Parathyroid adenoma (tissue), 2 donors: ENCODE results near the gene APBA1.

Source experiments
- H2AFZ ChIP-seq: fragments of 300-600 bp; sonication (generic); one replicate; pipeline ENCODE4 v1.7.0; 2017; ENCODE audit warnings: antibody characterized with exemption, mild to moderate bottlenecking
- H3K27ac ChIP-seq: fragments of 300-600 bp; sonication (generic); one replicate; pipeline ENCODE4 v1.7.0; 2017
- H3K27me3 ChIP-seq: fragments of 300-600 bp; sonication (generic); one replicate; pipeline ENCODE4 v1.7.0; 2017; ENCODE audit warnings: low read length; ENCODE audit not compliant: control insufficient read depth, insufficient read depth
- H3K36me3 ChIP-seq: fragments of 300-600 bp; sonication (generic); one replicate; pipeline ENCODE4 v1.7.0; 2017; ENCODE audit warnings: low read length; ENCODE audit not compliant: control insufficient read depth, insufficient read depth
- H3K4me1 ChIP-seq: fragments of 300-600 bp; sonication (generic); one replicate; pipeline ENCODE4 v1.7.0; 2017; ENCODE audit warnings: control low read depth
- H3K4me2 ChIP-seq: fragments of 300-600 bp; sonication (generic); one replicate; pipeline ENCODE4 v1.7.0; 2017; ENCODE audit warnings: low read length
- H3K4me3 ChIP-seq: fragments of 300-600 bp; sonication (generic); one replicate; pipeline ENCODE4 v1.7.0; 2017; ENCODE audit warnings: low read depth, low read length
- H3K79me2 ChIP-seq: fragments of 300-600 bp; sonication (generic); one replicate; pipeline ENCODE4 v1.7.0; 2017; ENCODE audit warnings: control low read depth
- H3K9ac ChIP-seq: fragments of 300-600 bp; sonication (generic); one replicate; pipeline ENCODE4 v1.7.0; 2017; ENCODE audit warnings: mild to moderate bottlenecking
- H3K9me3 ChIP-seq: fragments of 300-600 bp; sonication (generic); one replicate; pipeline ENCODE4 v1.7.0; 2017; ENCODE audit warnings: low read length; ENCODE audit not compliant: control insufficient read depth
- CTCF ChIP-seq: fragments of 300-600 bp; sonication (generic); IDR thresholded peaks from one replicate; pipeline ENCODE4 v1.7.0; 2017; ENCODE audit warnings: antibody characterized with exemption, mild to moderate bottlenecking
- donor health status: primary hyperparathyroidism.

APBA1 gene

GRCh38 chr9:69495296-69495695 lies 176.9 kb downstream of the APBA1 start:
- H3K4me3 ChIP-seq, result no peak overlapping the region
- TF ChIP-seq CTCF, result no peak
- no peaks in the 10 kb centered on the region for H3K27me3 ChIP-seq
- no peaks in the 10 kb centered on the region for H3K9me3 ChIP-seq
- no peak overlapping the region for H2AFZ ChIP-seq
- no peaks in the 10 kb centered on the region for H3K36me3 ChIP-seq
- no peaks in the 10 kb centered on the region for H3K79me2 ChIP-seq
- no peak overlapping the region for H3K27ac ChIP-seq
- H3K9ac ChIP-seq, result no peak overlapping the region
- no peak overlapping the region for H3K4me2 ChIP-seq
- no peaks in the 10 kb centered on the region for H3K4me1 ChIP-seq

GRCh38 chr9:69494763-69495162 lies 177.4 kb downstream of the APBA1 start:
- Histone ChIP-seq H3K36me3 (no peaks in the 10 kb centered on the region), H3K27me3 (no peaks in the 10 kb centered on the region), H3K79me2 (no peaks in the 10 kb centered on the region), H3K9me3 (no peaks in the 10 kb centered on the region), H2AFZ (no peak overlapping the region), H3K27ac (no peak overlapping the region), H3K4me1 (no peaks in the 10 kb centered on the region), H3K9ac (no peak overlapping the region), H3K4me2 (no peak overlapping the region), H3K4me3 (no peak overlapping the region)
- no peak for TF ChIP-seq CTCF

- H3K4me3 ChIP-seq, result no peak overlapping the region
- H3K4me2 ChIP-seq, result no peak overlapping the region
These were observed 178.0 kb downstream of the APBA1 start for GRCh38 chr9:69494208-69494607.

GRCh38 chr9:69486498-69486897 lies 185.7 kb downstream of the APBA1 start:
- H3K9ac ChIP-seq, result no peak overlapping the region
- no peak overlapping the region for H3K4me2 ChIP-seq
- no peak overlapping the region for H2AFZ ChIP-seq
- no peaks in the 10 kb centered on the region for H3K79me2 ChIP-seq
- H3K27me3 ChIP-seq, result no peaks in the 10 kb centered on the region
- H3K9me3 ChIP-seq, result no peaks in the 10 kb centered on the region
- no peak overlapping the region for H3K27ac ChIP-seq
- no peaks in the 10 kb centered on the region for H3K36me3 ChIP-seq
- H3K4me1 ChIP-seq, result no peaks in the 10 kb centered on the region
- no peak overlapping the region for H3K4me3 ChIP-seq
- TF ChIP-seq CTCF, result no peak

More at GRCh38 chr9:69494208-69494607, 178.0 kb downstream of the APBA1 start:
- Histone ChIP-seq H2AFZ (no peak overlapping the region), H3K27me3 (no peaks in the 10 kb centered on the region), H3K4me1 (no peaks in the 10 kb centered on the region), H3K36me3 (no peaks in the 10 kb centered on the region), H3K9me3 (no peaks in the 10 kb centered on the region), H3K27ac (no peak overlapping the region), H3K79me2 (no peaks in the 10 kb centered on the region), H3K9ac (no peak overlapping the region)
- no peak for TF ChIP-seq CTCF

GRCh38 chr9:69485466-69485865 lies 186.7 kb downstream of the APBA1 start:
- no peak for TF ChIP-seq CTCF
- Histone ChIP-seq H3K9ac (no peak overlapping the region), H3K79me2 (no peaks in the 10 kb centered on the region), H3K4me2 (no peak overlapping the region), H3K4me3 (no peak overlapping the region), H2AFZ (no peak overlapping the region), H3K4me1 (no peaks in the 10 kb centered on the region), H3K9me3 (no peaks in the 10 kb centered on the region), H3K36me3 (no peaks in the 10 kb centered on the region), H3K27ac (no peak overlapping the region), H3K27me3 (no peaks in the 10 kb centered on the region)
